Stimulated activated CD8-positive, alpha-beta memory T cell treated with anti-CD3 and anti-CD28 coated beads, Interleukin-12 subunit alpha, Interleukin-12 subunit beta, amount 100 ng/mL, for 4 hours (primary cell): ENCODE measurements around the gene ARF3.
"Not testable (repeated sequence)": the region's sequence is repeated elsewhere in the genome, so short reads cannot be mapped to it uniquely, and the experiment has no call there.

ENCODE experiments used
- DNase-seq: peaks from one replicate; pipeline ENCODE4 v3.0.0-alpha.2; 2020; ENCODE audit warnings: low read depth

ARF3 gene

DNA sequence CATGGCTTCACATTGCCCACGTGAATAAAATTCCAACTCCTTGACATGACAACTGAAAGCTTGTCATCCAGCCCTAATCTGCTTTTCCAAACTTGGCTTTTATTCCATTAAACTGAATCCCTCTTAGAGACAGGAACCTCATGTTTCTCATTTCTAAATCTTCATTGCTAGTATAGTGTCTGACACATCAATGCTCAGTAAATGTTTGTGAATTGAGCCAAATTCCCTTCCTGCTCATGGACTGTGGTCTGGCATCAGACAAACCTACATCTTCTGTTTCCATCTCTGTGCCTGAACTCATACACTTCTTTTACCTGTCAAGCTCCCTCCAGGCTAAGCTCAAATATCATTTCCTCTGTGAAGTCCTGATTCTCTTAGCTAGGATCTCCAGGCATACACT lies 27.7 kb downstream of the ARF3 start:
- no peak for DNase-seq

DNA sequence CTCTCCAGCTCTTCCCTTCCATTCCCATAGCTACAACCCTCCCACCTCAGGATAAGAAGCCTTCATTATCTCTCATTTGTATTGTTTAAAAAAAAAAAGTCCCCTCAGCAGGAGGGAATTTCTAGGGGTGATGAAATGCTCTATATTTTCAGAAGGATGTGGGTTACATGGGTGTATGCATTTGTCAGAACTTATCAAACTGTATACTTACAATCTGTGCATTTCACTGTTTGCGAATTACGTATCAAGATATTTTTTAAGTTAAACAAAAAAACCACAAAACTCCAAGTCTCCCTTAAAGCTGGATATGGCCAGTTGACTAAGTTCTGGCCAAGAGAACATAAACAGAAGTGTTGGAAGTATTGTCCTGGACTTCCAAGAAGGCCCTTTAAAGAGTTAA lies 30.0 kb downstream of the ARF3 start:
- no peak for DNase-seq

DNA sequence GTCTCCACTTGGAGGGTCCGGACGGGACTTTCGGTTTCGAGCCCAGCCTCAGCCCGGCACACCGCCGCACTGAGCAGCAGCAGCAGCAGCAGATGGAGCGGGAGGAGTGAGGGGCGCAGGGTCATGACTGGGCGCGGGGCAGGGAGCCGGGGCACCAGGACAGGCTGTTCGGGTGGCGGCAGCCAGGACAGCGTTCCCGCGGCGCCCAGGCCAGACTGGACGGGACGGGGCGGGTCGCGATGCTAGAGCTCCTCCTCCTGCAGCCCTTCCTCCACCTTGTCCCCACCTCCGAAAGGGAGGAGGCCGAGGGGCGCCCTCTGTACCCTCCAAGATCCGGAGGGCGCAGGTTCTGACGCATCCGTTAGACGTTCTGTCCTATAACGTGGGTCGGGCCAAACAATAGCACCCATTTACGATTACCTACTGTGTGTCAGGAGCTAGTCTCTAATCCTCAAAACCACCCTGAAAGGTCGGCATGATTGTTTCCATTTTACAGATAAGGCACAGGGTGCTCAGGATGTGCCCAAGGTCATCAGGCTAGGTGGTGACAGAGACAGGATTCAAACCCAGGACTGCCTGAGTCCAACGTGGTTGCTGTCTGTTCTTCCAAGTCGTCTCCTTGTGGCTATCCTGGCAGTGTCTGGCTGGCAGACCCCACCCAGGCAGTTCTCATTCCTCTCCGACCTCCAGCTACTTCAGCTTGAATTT lies 31.8 kb downstream of the ARF3 start, which contains the start of gene FKBP11:
FKBP11 (minus strand) TSS at position 189 of the 708 bp plus-strand sequence; CDS start at position 125, 64 bp downstream.
- peak; percentile 75 for DNase-seq

DNA sequence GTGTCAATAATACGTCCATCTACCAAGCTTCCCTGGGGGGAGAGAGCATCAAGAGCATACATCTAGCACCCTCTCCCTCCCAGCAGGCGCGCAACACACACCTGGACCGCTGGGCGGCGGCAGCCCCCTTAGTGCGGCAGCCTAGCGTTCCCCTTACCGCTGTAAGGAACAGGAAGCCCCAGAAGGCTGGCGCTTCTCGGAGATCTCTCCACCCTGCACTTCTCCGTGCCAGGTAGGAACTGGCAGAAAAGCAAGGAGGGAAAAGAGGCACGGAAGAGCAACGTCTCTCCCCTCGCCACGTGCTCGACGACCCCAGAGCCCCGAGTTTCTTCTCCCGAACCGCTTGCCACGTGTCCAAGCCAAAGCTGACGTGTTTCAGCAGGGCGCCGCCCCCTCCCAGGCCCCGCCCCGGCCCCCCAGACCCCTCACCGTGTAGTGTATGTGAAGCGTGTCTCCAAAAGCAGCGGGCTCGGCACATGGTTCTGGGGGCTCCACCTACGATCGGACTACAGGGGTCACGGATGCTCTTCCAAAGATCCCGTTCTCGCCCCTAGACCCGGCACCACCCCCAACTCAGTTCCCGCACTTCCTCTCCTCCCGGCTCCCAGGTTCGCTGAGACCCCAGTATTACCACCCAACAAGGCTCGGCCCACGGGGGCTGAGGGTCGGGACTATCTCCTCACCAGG lies 32.5 kb downstream of the ARF3 start:
- DNase-seq = peak; percentile 74

DNA sequence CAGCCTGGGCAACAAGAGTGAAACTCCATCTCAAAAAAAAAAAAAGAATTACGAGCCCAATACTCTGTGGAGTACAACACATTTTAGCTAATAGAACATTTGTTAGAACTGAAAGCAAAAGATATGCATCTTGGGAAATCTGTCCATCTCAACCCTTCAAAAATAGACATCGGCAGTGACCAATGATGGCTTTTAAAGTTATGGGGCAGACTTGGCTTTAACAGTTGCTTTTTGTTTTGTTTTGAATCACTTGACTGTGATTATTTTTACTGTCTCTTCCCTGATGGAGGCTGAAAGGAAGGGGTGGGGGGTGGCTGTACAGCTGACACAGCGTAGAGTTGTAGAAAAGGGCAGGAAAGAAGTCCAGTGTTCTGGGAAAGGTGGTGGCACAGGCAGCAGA lies 34.2 kb downstream of the ARF3 start:
- no peak for DNase-seq

DNA sequence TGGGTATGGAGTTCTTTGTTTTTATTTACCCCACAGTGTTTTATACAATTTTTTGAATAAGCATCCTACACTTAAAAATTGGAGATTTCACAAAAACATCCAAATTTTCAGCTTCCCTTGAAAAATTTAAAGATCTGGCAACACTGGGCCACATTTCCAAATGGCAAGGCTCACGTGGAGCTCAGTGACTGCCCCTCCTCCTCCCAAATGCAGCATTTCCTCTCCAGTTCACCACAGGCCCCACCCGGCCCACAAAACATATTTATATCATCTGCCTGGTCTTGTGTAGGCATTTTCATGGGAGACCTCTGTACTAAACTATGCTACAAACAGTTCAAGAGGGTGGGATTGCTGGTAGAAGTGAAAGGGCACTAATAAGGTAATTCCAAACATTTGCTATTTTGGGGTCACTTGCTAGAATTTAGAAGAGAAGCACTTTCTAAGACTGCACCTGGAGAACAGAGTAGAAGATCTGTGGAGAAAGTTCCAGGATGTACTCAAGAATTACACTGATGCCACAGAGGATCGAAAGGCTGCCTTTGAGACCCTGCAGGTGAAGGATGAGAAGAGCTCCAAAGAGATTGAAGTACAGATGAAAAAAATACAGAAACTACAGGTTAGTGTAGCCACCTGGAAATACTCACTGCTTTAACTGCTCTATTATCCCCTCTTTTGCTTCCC lies 39.3 kb downstream of the ARF3 start:
- no peak for DNase-seq

DNA sequence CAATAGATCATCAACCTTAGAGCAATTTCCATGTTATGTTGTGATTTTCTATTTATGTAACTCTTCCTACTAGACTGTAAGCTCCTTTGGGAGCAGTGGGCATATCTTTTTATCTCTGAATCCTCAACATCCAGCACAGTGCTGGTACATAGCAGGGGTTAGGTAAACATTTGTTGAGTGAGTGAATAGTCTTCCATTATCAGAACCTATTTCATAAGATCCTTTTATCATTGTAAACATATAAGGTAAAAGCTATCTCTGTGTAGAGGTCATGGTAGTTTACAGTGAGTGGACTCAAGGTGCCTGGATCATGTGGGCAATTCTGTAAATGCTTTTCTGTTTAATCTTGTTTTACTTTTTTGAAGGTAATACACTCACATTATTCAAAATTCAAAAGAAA lies 47.1 kb downstream of the ARF3 start:
- DNase-seq = no peak

DNA sequence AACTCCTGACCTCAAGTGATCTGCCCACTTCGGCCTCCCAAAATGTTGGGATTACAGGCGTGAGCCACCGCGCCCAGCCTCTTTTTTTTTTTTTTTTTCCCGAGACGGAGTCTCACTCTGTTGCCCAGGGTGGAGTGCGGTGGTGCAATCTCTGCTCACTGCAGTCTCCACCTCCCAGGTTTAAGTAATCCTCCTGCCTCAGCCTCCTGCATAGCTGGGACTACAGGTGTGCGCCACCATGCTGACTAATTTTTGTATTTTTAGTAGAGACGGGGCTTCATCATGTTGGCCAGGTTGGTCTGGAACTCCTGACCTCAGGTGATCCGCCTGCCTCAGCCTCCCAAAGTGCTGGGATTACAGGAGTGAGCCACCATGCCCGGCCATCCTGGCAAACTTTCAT lies 47.6 kb downstream of the ARF3 start:
- DNase-seq = not testable (repeated sequence)

DNA sequence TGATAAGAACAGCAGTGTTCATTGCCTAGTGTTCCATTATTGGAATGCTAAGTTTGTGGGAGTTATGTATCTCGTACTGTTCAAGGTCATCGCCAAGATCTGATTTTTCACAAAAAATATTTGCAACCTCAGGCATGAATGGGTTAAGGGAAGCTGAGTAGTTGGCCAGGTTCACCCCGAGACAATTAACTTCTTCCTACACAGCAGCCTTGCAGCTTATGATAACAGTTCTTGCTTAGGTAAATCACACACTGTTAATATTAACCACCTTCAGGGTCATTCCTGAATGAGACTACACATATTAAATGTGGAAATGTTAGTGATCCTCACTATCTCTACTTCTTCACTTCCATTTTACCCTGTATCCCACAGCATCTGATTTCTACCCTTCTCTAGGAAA lies 50.0 kb downstream of the ARF3 start:
- DNase-seq = no peak

DNA sequence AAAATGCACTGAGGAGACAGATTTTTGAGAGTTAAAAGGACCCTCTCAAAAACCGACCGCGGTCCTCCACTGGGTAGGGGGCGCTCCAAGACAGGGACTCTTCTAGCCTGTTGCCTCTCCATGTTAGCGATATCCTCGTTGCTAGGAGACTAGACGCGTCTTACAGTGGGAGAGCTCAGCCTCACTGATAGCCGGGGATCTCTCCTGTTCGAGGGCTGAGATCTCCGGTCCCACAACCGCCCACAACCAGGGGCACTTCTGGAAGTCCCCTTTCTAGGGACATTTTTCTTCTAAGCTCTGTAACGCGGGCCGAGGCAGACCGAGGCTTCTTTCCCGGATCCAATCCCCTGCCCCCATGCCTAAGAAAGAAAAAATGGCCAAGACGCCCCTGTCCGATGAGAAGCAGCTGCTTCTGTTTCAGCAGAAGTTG lies 53.3 kb downstream of the ARF3 start:
- DNase-seq = peak; percentile 59

DNA sequence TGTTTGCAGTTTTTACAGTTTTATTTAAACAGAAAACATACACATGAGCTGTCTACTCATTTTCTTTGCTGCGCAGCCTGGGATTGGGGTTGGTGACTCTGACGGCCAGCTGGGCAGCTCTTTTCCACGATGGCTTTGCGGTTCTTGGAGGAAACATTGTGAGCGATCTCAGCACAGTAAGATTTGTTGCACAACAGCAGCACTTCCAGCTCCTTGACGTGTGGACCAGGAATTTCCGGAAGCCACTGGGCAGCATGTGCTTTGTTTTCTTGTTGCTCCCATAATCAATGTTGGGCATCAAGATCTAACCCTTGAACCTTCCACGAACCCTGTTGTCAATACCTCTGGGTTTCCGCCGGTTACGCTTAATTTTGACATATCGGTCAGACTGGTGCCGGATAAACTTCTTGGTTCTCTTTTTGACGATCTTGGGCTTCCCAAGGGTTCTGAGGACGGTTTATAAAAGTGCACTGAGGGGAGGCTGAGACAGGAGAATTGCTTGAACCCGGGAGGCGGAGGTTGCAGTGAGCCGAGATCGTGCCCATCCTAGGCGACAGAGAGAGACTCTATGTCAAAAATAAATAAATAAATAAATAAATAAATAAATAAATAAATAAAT lies 53.8 kb downstream of the ARF3 start:
- DNase-seq = no peak

DNA sequence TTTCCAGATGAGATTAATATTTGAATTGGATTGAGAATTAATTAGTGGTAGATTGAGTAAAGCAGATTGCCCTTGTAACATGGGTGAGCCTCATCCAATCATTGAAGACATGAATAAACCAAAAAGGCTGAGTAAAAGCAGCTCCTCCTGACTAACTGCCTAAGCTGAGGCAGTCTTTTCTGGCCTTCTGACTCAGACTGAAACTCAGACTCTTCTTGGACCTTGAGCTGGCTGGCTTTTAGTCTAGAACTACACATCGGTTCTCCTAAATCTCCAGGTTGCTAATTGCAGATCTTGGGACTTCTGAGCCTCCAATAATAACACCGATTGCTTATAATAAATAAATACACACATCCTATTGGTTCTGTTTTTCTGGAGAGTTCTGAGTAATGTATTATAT lies 56.0 kb downstream of the ARF3 start:
- DNase-seq = no peak

DNA sequence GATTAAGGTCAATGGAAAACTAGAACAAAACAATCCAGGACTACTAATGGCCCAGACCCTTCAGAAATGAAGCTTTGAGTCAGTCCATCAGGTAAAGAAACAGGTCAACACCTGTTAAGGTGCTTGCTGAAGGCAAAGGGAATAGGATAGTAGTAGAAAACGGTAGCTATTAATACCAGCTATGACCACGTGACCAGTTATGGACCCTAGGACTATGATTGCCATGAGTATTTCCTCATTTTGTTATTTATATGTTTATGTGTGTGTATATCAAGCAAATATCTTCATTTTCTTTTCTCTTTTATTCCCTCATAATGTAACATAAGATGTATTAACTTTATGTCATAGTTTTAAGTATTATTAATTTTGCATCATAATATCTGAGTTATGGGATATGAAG lies 57.6 kb downstream of the ARF3 start:
- DNase-seq = no peak

DNA sequence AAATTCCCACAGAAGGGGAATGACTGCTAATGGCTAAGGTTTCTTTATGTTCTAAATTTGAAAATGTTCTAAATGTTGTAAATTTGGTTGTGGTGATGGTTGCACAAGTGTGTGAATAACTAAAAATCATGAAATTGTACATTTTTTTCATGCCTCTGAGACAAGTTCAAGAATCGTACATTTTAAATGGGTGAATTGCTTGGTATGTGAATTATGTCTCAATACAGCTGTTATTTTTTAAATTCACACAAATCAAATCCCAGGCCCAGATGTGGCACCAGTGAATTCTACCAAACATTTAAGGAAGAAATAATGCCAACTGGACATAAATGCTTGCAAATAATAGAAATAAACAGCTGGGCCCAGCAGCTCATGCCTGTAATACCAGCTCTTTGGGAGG lies 63.0 kb downstream of the ARF3 start:
- no peak for DNase-seq

DNA sequence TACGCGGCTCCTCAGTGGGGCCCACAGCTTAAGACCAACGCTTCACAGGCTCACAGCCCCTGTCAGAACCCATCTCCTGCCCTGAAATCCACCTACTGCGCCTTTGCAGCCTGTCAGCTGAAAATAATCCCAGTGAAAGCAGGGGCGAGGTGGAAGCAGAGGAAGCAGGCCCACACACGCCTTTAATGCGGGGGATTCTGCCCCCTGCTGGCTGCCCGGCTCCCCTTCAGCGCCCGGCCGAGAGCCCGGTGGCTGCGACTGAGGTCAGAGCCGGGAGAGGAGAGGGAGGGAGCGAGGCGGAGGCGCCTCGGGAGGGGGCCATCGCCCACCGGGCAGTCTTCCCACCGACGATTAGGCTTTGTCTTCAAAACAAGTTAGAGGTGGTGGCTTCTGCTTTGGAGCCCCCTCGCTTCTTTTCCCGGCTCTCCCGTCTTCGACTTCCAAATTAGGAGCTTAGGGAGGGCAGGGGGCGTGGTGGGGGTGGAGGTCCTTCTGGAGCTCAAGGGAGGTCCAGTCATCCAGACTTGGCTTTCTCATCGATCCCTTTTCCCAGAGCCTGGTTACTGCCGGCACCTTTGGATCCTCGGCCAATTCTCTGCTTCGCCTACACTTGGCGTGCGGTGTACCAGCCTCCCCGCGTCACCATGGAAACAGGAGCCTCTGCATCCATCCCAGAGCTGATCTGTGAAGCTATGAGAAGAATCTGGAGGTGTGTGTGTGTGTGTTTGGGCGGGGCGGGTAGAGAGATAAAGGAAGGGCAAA lies 66.4 kb downstream of the ARF3 start:
- peak; percentile 49 for DNase-seq

DNA sequence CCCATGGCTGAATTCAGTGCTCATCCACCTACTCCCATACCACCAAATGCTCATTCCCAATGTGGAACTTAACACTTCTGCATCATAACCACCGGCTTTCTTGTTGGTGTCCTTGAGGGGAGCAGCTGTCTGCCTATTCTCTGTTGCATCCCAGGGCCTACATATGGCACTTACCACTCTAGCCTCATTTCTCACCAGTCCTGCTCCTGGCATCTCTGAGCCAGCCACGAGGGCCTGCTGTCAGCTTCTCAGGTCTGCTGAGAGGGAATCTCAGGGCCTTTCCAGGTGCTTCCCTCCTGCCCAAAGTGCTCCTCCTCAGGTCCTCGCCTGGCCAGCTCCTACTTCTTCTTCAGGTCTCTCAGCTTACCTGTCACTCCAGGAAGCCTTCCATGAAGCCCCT lies 67.6 kb downstream of the ARF3 start:
- DNase-seq = no peak
